ENCODE results near the gene TREH.

Gene TREH

DNA sequence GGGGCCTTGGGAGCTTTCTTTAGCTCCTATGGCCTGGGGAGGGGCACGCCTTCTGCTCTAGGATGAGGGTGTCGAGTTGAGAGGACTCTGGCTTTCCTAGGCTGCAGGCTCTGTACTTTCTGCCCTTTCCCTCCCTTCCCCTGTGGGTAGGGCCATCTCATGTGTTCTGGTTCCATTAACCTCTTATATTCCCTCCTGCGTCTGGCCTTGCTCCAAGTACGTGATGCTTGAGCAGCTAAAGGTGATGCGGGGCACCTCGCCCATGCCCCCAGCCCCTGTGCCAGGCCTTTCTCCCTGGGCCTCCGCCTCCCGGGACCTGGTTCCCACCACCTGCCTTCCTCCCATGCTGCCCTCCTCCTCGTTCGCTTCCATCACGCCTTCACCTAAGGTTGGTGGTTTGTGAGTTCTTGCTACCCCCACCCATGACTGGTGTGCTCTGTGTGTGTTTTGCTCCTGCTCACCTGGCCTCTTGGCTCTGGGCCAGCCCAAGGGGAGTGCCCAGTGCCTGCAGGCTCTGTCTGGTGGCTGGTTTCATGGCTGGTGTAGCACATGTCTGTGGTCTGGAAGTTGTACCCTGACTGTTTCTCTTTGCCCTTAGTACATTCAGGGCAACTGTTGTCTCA, 37.9 kb downstream of the TREH start:
- Mint-ChIP-seq H3K4me1 (ENCODE audit: low read depth) (no peaks in the 10 kb centered on the region), H3K4me3 (no peak overlapping the region), H3K27me3 (ENCODE audit: low read depth) (no peaks in the 10 kb centered on the region), H3K27ac (no peak overlapping the region), H3K9me3 (no peaks in the 10 kb centered on the region), H3K36me3 (ENCODE audit: low read depth) (no peaks in the 10 kb centered on the region)
- no peak for DNase-seq (ENCODE audit: low spot score)

DNA sequence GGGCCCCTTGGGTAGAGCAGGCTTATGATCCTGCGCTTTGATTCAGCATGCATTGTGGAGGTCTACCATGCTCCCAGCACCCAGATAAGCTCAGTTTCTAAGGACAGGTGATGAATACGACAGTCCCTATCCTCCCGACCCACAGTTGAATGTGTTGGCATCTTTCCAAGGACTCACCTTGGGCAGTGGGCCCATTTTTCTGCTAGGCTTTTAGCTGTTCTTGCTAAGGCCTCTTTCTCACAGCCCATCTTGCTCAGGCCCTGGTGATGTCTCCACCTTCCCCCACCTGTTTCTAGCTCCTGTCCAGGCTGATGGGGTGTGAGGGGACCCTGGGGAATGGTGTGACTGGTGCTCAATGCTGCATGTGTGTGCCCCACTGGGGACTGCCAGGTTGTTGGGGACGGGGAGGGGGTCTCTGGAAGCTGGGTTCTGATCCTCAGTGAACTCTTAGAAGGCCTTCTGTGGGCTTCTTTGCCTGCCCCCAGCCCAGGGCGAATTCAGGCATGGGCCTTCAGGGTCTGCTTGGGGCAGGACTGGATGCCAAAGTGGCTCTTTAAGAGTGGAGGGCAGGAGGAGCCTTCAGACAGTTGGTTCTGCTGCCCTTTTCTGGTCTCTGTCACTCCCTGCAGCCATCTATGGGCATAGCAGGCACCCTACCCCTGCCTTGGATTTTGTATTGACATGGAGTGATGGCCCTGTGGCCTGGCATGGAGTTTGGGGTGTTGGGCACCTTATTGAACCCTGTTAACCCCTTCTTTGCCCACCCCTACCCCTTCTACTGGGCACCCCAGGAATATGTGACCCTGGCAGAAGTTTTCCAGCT, 38.9 kb downstream of the TREH start:
- peaks cover 4% of the 10 kb centered on the region for H3K27me3 Mint-ChIP-seq (ENCODE audit: low read depth)
- H3K4me3 Mint-ChIP-seq = no peak overlapping the region
- no peak for DNase-seq (ENCODE audit: low spot score)
- H3K27ac Mint-ChIP-seq = no peak overlapping the region
- H3K36me3 Mint-ChIP-seq (ENCODE audit: low read depth) = no peaks in the 10 kb centered on the region
- no peaks in the 10 kb centered on the region for H3K9me3 Mint-ChIP-seq
- H3K4me1 Mint-ChIP-seq (ENCODE audit: low read depth) = no peaks in the 10 kb centered on the region

- Mint-ChIP-seq H3K27me3 (ENCODE audit: low read depth) (peaks cover 4% of the 10 kb centered on the region), H3K36me3 (ENCODE audit: low read depth) (no peaks in the 10 kb centered on the region), H3K9me3 (no peaks in the 10 kb centered on the region), H3K27ac (no peak overlapping the region), H3K4me3 (no peak overlapping the region), H3K4me1 (ENCODE audit: low read depth) (no peaks in the 10 kb centered on the region)
- DNase-seq (ENCODE audit: low spot score) = no peak
Measured at GRCh38 chr11:118639899-118640298, 39.6 kb downstream of the TREH start.

- peaks cover 4% of the 10 kb centered on the region for H3K27me3 Mint-ChIP-seq (ENCODE audit: low read depth)
- no peak overlapping the region for H3K4me3 Mint-ChIP-seq
- H3K4me1 Mint-ChIP-seq (ENCODE audit: low read depth) = no peaks in the 10 kb centered on the region
- H3K9me3 Mint-ChIP-seq = no peaks in the 10 kb centered on the region
- DNase-seq (ENCODE audit: low spot score) = no peak
- H3K27ac Mint-ChIP-seq = no peak overlapping the region
- H3K36me3 Mint-ChIP-seq (ENCODE audit: low read depth) = no peaks in the 10 kb centered on the region
Measured at GRCh38 chr11:118638726-118639125, 40.7 kb downstream of the TREH start.

GRCh38 chr11:118636569-118637290, 42.7 kb downstream of the TREH start:
- H3K9me3 Mint-ChIP-seq = no peaks in the 10 kb centered on the region
- no peaks in the 10 kb centered on the region for H3K4me1 Mint-ChIP-seq (ENCODE audit: low read depth)
- H3K36me3 Mint-ChIP-seq (ENCODE audit: low read depth) = no peaks in the 10 kb centered on the region
- DNase-seq (ENCODE audit: low spot score) = no peak
- H3K4me3 Mint-ChIP-seq = no peak overlapping the region
- H3K27me3 Mint-ChIP-seq (ENCODE audit: low read depth) = peaks cover 7% of the 10 kb centered on the region
- H3K27ac Mint-ChIP-seq = no peak overlapping the region

DNA sequence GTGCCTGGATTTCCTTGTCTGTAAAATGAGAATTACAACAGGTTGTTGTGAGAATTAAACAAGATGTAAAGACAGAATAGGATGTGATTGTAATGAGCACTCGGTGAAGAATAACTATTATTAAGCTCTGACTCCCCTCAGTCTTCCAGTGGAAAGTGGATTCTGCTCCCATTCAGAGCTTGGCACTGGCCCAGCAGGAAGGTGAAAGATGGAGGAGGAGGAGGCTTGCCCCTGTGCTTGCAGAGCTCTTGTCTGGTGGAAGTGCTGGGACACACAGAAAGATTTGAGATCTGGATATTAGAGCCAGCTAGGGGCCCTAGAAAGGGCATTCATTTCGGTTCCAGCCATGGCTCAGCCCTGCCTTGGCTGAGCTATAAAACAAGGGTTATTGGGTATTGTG, 43.8 kb downstream of the TREH start:
- H3K27ac Mint-ChIP-seq = no peak overlapping the region
- H3K4me1 Mint-ChIP-seq (ENCODE audit: low read depth) = no peaks in the 10 kb centered on the region
- no peak for DNase-seq (ENCODE audit: low spot score)
- no peaks in the 10 kb centered on the region for H3K36me3 Mint-ChIP-seq (ENCODE audit: low read depth)
- H3K9me3 Mint-ChIP-seq = no peaks in the 10 kb centered on the region
- H3K4me3 Mint-ChIP-seq = no peak overlapping the region
- H3K27me3 Mint-ChIP-seq (ENCODE audit: low read depth) = peaks cover 7% of the 10 kb centered on the region

DNA sequence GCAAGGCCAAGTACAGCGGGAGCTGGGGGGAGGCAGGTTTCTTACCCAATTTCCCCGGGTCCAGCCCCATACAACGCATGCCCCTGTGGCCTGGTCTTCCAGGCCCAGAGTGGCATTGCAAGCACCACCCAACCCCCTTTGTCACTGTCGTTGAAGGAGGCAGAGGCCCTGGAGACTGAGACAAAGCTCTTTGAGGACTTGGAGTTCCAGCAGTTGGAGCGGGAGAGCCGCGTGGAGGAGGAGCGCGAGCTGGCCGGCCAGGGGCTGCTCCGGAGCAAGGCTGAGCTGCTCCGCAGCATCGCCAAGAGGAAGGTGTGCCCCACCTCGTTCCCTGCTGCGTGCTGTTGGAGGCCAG, 44.2 kb downstream of the TREH start:
- H3K36me3 Mint-ChIP-seq (ENCODE audit: low read depth) = no peaks in the 10 kb centered on the region
- no peak for DNase-seq (ENCODE audit: low spot score)
- H3K4me1 Mint-ChIP-seq (ENCODE audit: low read depth) = no peaks in the 10 kb centered on the region
- H3K9me3 Mint-ChIP-seq = no peaks in the 10 kb centered on the region
- H3K27me3 Mint-ChIP-seq (ENCODE audit: low read depth) = peaks cover 7% of the 10 kb centered on the region
- no peak overlapping the region for H3K27ac Mint-ChIP-seq
- H3K4me3 Mint-ChIP-seq = no peak overlapping the region

DNA sequence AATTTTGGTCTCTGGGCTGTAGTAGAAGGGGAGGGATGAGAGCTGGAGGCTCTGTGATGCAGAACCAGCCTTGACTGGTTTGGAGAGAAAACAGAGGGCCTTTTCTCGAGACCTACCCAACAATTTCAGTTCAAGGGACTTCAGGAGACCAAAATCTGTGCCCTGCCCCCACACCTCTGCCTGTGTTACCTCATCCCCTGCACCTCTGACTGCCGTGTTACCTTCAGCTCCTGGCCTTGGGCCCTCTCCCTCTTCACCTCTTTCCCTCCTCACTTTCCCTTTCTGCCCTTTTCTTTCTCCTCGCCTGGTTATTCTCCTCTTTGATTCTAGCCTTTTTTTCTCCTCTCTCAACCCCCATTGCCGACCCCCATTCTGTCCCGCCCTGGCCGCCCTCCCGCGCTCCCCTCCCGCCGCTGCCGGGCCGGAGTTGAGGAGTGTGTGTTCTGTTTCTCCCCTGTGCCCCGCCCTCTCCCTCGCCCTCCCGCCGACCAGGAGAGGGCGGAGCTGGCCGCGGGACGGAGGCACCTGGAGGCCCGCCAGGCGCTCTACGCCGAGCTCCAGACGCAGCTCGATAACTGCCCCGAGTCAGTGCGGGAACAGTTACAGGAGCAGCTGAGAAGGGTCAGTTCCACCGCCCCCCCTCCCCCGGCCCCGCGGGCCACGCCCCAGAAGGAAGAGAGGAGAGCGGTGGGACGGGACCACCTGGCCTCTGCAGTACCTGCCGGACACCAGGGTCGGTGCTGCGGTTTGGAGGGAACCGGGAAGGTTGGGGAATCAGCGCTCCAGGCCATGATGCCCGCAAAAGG, 44.8 kb downstream of the TREH start:
- Mint-ChIP-seq H3K36me3 (ENCODE audit: low read depth) (no peaks in the 10 kb centered on the region), H3K27ac (no peak overlapping the region), H3K27me3 (ENCODE audit: low read depth) (peaks cover 7% of the 10 kb centered on the region), H3K4me3 (no peak overlapping the region), H3K4me1 (ENCODE audit: low read depth) (no peaks in the 10 kb centered on the region), H3K9me3 (no peaks in the 10 kb centered on the region)
- no peak for DNase-seq (ENCODE audit: low spot score)

DNA sequence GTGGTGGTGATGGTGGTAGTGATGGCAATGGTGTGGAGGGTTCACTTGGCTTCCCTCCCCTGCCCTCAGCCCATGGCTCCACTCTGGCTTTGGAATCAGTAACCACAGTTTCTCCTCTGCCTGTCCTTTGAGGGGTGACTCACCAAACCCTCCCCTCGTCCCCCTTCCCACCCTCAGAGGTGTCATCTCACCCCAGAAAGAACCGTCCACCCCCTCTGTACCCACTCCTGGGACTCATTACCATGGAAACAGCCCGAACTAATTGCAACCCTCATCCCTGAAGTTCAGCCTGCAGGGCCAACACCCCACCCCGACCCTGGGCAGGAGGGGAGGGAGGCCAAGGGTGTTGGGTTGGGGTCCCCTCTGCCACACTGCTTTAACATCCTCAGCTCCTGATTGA, 45.5 kb downstream of the TREH start:
- H3K9me3 Mint-ChIP-seq = no peaks in the 10 kb centered on the region
- H3K27me3 Mint-ChIP-seq (ENCODE audit: low read depth) = peaks cover 7% of the 10 kb centered on the region
- DNase-seq (ENCODE audit: low spot score) = no peak
- no peaks in the 10 kb centered on the region for H3K36me3 Mint-ChIP-seq (ENCODE audit: low read depth)
- no peaks in the 10 kb centered on the region for H3K4me1 Mint-ChIP-seq (ENCODE audit: low read depth)
- no peak overlapping the region for H3K4me3 Mint-ChIP-seq
- H3K27ac Mint-ChIP-seq = no peak overlapping the region

DNA sequence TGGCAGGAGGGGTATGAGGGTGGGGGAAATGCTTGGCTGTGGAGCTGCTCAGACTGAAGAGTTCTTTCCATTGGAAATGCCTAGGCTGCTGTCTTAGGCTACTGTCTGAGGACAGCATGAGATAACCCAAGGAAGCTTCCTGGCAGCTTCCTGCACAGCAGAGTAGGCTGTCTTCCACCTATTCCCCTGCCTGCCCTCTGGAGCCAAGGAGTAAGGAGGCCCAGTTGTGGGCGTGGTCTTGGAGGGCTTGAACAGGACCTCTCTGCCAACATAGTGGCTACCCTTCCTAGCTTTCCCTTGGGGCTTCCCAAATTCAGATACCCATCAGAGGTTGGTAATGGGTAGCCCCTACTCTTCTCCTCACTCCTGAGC, 46.1 kb downstream of the TREH start:
- no peak overlapping the region for H3K4me3 Mint-ChIP-seq
- no peaks in the 10 kb centered on the region for H3K36me3 Mint-ChIP-seq (ENCODE audit: low read depth)
- no peaks in the 10 kb centered on the region for H3K9me3 Mint-ChIP-seq
- DNase-seq (ENCODE audit: low spot score) = no peak
- H3K27ac Mint-ChIP-seq = no peak overlapping the region
- H3K27me3 Mint-ChIP-seq (ENCODE audit: low read depth) = peaks cover 7% of the 10 kb centered on the region
- no peaks in the 10 kb centered on the region for H3K4me1 Mint-ChIP-seq (ENCODE audit: low read depth)

DNA sequence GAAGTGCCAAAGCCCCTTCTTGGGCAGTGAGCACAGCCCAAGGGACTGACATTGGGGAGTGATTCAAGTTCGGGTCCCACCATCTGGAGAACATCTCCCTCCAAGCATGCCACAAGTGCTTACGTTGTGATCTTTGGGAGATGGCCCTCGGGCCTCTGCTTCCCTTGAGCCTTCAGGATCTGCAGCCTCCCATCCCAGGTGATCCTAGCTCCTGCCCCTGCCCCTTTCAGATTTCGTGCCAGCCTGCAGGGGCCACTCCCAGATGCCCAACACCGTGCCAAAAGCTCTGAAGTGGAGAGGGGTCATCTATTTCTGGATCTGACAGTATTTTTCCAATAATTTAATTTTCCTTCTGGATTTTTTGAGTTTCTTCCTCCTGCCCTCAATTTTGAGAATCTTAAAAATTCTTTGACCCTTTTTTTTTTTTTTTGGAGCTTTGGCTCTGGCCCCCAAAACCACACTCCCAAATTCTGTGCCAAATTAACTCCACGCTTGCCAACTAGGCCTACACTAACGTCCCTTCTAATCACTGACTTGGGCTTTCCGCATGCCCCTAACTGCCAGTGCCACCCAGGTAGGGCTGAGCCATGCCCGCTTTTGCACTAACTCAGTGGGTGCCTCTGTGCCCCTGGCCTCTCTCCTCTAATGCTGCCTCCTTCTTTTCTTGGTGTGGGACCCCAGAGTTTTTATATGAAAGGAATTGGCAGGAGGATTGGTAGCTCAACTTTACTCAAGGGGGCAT, 46.7 kb downstream of the TREH start:
- H3K4me1 Mint-ChIP-seq (ENCODE audit: low read depth) = no peaks in the 10 kb centered on the region
- H3K9me3 Mint-ChIP-seq = no peaks in the 10 kb centered on the region
- H3K36me3 Mint-ChIP-seq (ENCODE audit: low read depth) = no peaks in the 10 kb centered on the region
- DNase-seq (ENCODE audit: low spot score) = no peak
- H3K27me3 Mint-ChIP-seq (ENCODE audit: low read depth) = peaks cover 7% of the 10 kb centered on the region
- H3K4me3 Mint-ChIP-seq = no peak overlapping the region
- no peak overlapping the region for H3K27ac Mint-ChIP-seq

DNA sequence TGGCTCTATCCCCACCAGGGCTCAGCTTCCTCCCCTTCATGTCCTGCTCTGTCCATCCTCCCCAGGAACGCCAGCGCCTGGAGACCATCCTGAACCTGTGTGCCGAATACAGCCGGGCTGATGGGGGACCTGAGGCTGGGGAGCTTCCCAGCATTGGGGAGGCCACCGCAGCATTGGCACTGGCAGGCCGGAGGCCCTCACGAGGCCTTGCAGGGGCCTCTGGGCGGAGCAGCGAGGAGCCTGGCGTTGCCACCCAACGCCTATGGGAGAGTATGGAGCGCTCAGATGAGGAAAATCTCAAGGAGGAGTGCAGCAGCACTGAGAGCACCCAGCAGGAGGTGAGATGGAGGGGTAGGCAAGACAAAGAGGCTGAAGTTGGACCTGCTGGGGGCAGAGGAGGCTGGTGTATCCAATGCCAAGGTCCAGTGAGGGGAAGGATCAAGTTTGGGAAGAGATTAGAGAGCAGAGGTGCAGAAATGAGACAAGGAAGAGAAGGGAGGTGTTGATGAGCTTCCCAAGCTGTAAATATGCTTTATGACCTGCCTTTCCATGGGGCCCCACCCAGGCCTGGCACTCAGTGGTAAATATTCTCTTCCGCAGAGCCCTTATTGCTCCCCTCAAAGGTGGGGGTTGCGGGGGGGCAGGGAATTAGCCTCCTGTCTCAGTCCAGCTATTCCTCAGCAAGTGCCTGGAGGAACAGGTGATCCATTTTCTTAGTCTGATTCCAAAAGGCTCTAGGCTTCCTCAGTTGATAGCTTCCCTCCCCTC, 48.1 kb downstream of the TREH start:
- no peak overlapping the region for H3K4me3 Mint-ChIP-seq
- H3K27me3 Mint-ChIP-seq (ENCODE audit: low read depth) = peaks cover 7% of the 10 kb centered on the region
- no peak overlapping the region for H3K27ac Mint-ChIP-seq
- no peaks in the 10 kb centered on the region for H3K9me3 Mint-ChIP-seq
- H3K4me1 Mint-ChIP-seq (ENCODE audit: low read depth) = no peaks in the 10 kb centered on the region
- DNase-seq (ENCODE audit: low spot score) = no peak
- H3K36me3 Mint-ChIP-seq (ENCODE audit: low read depth) = no peaks in the 10 kb centered on the region

Measured in T-helper 2 cell treated with Interferon-gamma antibody and Interleukin-4, amounts not matched to agents 5 μg/mL and 100 μg/mL, for 36 hours (primary cell).